ENCODE measurements around the gene BARX1.
A peak's percentile ranks its signal among the peaks of the same experiment; 100 is the strongest.
"Not testable (repeated sequence)": the region's sequence is repeated elsewhere in the genome, so short reads cannot be mapped to it uniquely, and the experiment has no call there.

The BARX1 gene

GRCh38 chr9:93967020-93967803 is 12.1 kb upstream of the BARX1 start:
- in situ Hi-C loops (cut with HindIII; ENCODE audit: low sequenced_read_pairs), result no loop called here
- TF ChIP-seq CTCF (IDR thresholded peaks at IDR 0.05; ENCODE audit: low read depth, low read length), result no peak

GRCh38 chr9:93965830-93966577 is 10.8 kb upstream of the BARX1 start:
- no peak for DNase-seq (ENCODE audit: low read depth, low spot score)
- TF ChIP-seq CTCF (IDR thresholded peaks at IDR 0.05; ENCODE audit: low read depth, low read length), result no peak
- in situ Hi-C loops (cut with HindIII; ENCODE audit: low sequenced_read_pairs), result no loop called here
- no peak overlapping the region for H3K4me3 ChIP-seq (ENCODE audit: low read depth, low read length)

More at GRCh38 chr9:93967020-93967803, 12.1 kb upstream of the BARX1 start:
- no peak for DNase-seq (ENCODE audit: low read depth, low spot score)
- H3K4me3 ChIP-seq (ENCODE audit: low read depth, low read length), result no peak overlapping the region

GRCh38 chr9:93964685-93965084 is 9.5 kb upstream of the BARX1 start:
- in situ Hi-C loops (cut with HindIII; ENCODE audit: low sequenced_read_pairs), result no loop called here
- DNase-seq (ENCODE audit: low read depth, low spot score), result no peak
- no peak for TF ChIP-seq CTCF (IDR thresholded peaks at IDR 0.05; ENCODE audit: low read depth, low read length)
- no peak overlapping the region for H3K4me3 ChIP-seq (ENCODE audit: low read depth, low read length)

- H3K4me3 ChIP-seq (ENCODE audit: low read depth, low read length), result no peak overlapping the region
- no peak for DNase-seq (ENCODE audit: low read depth, low spot score)
- in situ Hi-C loops (cut with HindIII; ENCODE audit: low sequenced_read_pairs), result no loop called here
- no peak for TF ChIP-seq CTCF (IDR thresholded peaks at IDR 0.05; ENCODE audit: low read depth, low read length)
Observed at GRCh38 chr9:93963969-93964368, 8.8 kb upstream of the BARX1 start.

GRCh38 chr9:93963489-93963888 is 8.3 kb upstream of the BARX1 start:
- in situ Hi-C loops (cut with HindIII; ENCODE audit: low sequenced_read_pairs); H3K4me3 ChIP-seq (ENCODE audit: low read depth, low read length); DNase-seq (ENCODE audit: low read depth, low spot score): not testable (repeated sequence)

GRCh38 chr9:93962561-93963440 is 7.6 kb upstream of the BARX1 start:
- in situ Hi-C loops (cut with HindIII; ENCODE audit: low sequenced_read_pairs), result no loop called here
- H3K4me3 ChIP-seq (ENCODE audit: low read depth, low read length), result no peak overlapping the region
- peak; percentile 79 for TF ChIP-seq CTCF (IDR thresholded peaks at IDR 0.05; ENCODE audit: low read depth, low read length)
- peak; percentile 85 for DNase-seq (ENCODE audit: low read depth, low spot score)
